Endothelial cell of umbilical vein (primary cell): Measurements from ENCODE around the gene MRPL50. TPM values are rescaled to one million over a fixed set of nuclear protein-coding genes. Genes with fewer than 3 reads are reported as not detected.

Experiments used
- BruUV-seq: library from RNA; stranded (reverse); fragments of 400-500 nt; replicated peaks from 2 replicates; lab custom pipeline; 2021; lab: Mats Ljungman, UMichigan
- CTCF ChIA-PET: fragments of 300-600, 350-600 bp; sonication (Branson Sonifier 250); formaldehyde crosslinking; loops from one replicate; lab custom pipeline; 2021; ENCODE audit warnings: antibody characterized with exemption, inconsistent platforms; lab: Charles Lee
- POLR2A ChIA-PET: fragments of 300-600, 350-600 bp; sonication (Branson Sonifier 250); formaldehyde crosslinking; loops from one replicate; lab custom pipeline; 2021; ENCODE audit warnings: antibody characterized with exemption, inconsistent platforms; lab: Charles Lee
- DNase-seq: peaks from one replicate; pipeline ENCODE4 v3.0.0-alpha.2; 2011; ENCODE audit warnings: low read depth, low spot score
- FAIRE-seq: peaks from 2 replicates; lab custom pipeline; 2011; peaks lifted over from hg19 to GRCh38; lab: Jason Lieb, UNC
- H2AFZ ChIP-seq: 2 replicates; pipeline ENCODE4 v1.6.0; 2012; ENCODE audit warnings: low read depth, low read length, control low read depth, inconsistent platforms
- H3K27ac ChIP-seq: 2 replicates; pipeline ENCODE4 v1.5.1; 2011; ENCODE audit warnings: low read depth, mild to moderate bottlenecking, control low read depth, low read length, moderate library complexity; ENCODE audit not compliant: insufficient read depth
- H3K27me3 ChIP-seq, 2 experiments: 2 replicates each; pipeline versions ENCODE4 v1.6.0 to v1.6.1; 2011; ENCODE audit warnings: low read length in 2 of 2, mixed read lengths in 1 of 2; ENCODE audit not compliant: control insufficient read depth in 2 of 2, insufficient read depth in 2 of 2
- H3K36me3 ChIP-seq, 2 experiments: 2 replicates in 1 of 2; 3 replicates in 1 of 2; pipeline ENCODE4 v1.5.1; 2011; ENCODE audit warnings: low read length in 2 of 2, mild to moderate bottlenecking in 1 of 2, moderate library complexity in 1 of 2; ENCODE audit not compliant: control insufficient read depth in 2 of 2, insufficient read depth in 2 of 2; ENCODE audit errors: extremely low read depth in 1 of 2
- H3K4me1 ChIP-seq: 3 replicates; pipeline ENCODE4 v1.5.1; 2011; ENCODE audit warnings: mild to moderate bottlenecking, low read length; ENCODE audit not compliant: control insufficient read depth, insufficient read depth; ENCODE audit errors: extremely low read depth
- H3K4me2 ChIP-seq: 2 replicates; pipeline ENCODE4 v1.6.1; 2011; ENCODE audit warnings: low read length, control low read depth, mixed read lengths; ENCODE audit not compliant: insufficient read depth
- H3K4me3 ChIP-seq, 3 experiments: fragments of 200-600 bp in 1 of 3; sonication (generic), shearing (Covaris generic) in 1 of 3; replicated peaks in 1 of 3; 2 replicates each; pipeline ENCODE4 v1.5.1; 2011 to 2016; ENCODE audit warnings: control low read depth in 3 of 3, low read length in 3 of 3, mild to moderate bottlenecking in 2 of 3, inconsistent platforms in 1 of 3, low read depth in 1 of 3, moderate library complexity in 1 of 3; ENCODE audit not compliant: insufficient read depth in 1 of 3
- H3K79me2 ChIP-seq: 2 replicates; pipeline ENCODE4 v1.6.0; 2012; ENCODE audit warnings: low read length, inconsistent platforms; ENCODE audit not compliant: control insufficient read depth, insufficient read depth
- H3K9ac ChIP-seq: replicated peaks from 2 replicates; pipeline ENCODE3; 2011; ENCODE audit warnings: low read length, control low read depth; ENCODE audit not compliant: insufficient read depth; ENCODE audit errors: extremely low read depth
- H3K9me1 ChIP-seq: replicated peaks from 3 replicates; pipeline ENCODE4 v1.6.0; 2011; ENCODE audit warnings: mild to moderate bottlenecking, low read length; ENCODE audit not compliant: control insufficient read depth, insufficient read depth; ENCODE audit errors: extremely low read depth
- H3K9me3 ChIP-seq: replicated peaks from 2 replicates; pipeline ENCODE4 v1.5.1; 2012; ENCODE audit warnings: low read length, inconsistent platforms; ENCODE audit not compliant: control insufficient read depth, insufficient read depth
- H4K20me1 ChIP-seq: replicated peaks from 2 replicates; pipeline ENCODE3; 2011; ENCODE audit warnings: mild to moderate bottlenecking, low read length; ENCODE audit not compliant: control insufficient read depth, insufficient read depth; ENCODE audit errors: extremely low read depth
- CTCF ChIP-seq, 2 donors: IDR thresholded peaks; 1 replicate in 1 of 2; 2 replicates in 1 of 2; pipeline ENCODE4 v1.5.1; 2011; ENCODE audit warnings: low read length in 2 of 2, mild to moderate bottlenecking in 2 of 2, moderate library complexity in 2 of 2, control low read depth in 1 of 2, inconsistent platforms in 1 of 2, low read depth in 1 of 2; ENCODE audit not compliant: insufficient read depth in 1 of 2; ENCODE audit errors: extremely low read depth in 1 of 2
- EZH2 ChIP-seq: IDR thresholded peaks from 2 replicates; pipeline ENCODE4 v1.6.1; 2012; ENCODE audit warnings: borderline replicate concordance, low read depth, mild to moderate bottlenecking, moderate library complexity, low read length, inconsistent platforms; ENCODE audit not compliant: severe bottlenecking
- FOS ChIP-seq: IDR thresholded peaks from 2 replicates; pipeline ENCODE4 v1.6.1; 2011; ENCODE audit warnings: mild to moderate bottlenecking, low read length, moderate library complexity, borderline replicate concordance; ENCODE audit not compliant: insufficient read depth
- GATA2 ChIP-seq: IDR thresholded peaks from 2 replicates; pipeline ENCODE4 v1.7.0; 2011; ENCODE audit warnings: low read depth, mild to moderate bottlenecking, moderate library complexity, mixed read lengths, low read length; ENCODE audit not compliant: insufficient read length, insufficient read depth
- JUN ChIP-seq: IDR thresholded peaks from 2 replicates; pipeline ENCODE4 v1.6.1; 2011; ENCODE audit warnings: borderline replicate concordance, low read depth; ENCODE audit not compliant: insufficient read length, insufficient read depth
- MAX ChIP-seq: IDR thresholded peaks from 2 replicates; pipeline ENCODE4 v1.6.1; 2011; ENCODE audit not compliant: insufficient read depth, insufficient read length
- MYC ChIP-seq: IDR thresholded peaks from one replicate; pipeline ENCODE4 v1.6.1; 2011; ENCODE audit warnings: mild to moderate bottlenecking, low read depth, low read length
- POLR2A ChIP-seq: IDR thresholded peaks from 2 replicates; pipeline ENCODE4 v1.6.1; 2012; ENCODE audit warnings: low read depth, mild to moderate bottlenecking, control low read depth, low read length
- POLR2AphosphoS5 ChIP-seq: IDR thresholded peaks from 2 replicates; pipeline ENCODE4 v1.6.1; 2012; ENCODE audit warnings: low read depth, mild to moderate bottlenecking, control low read depth, low read length, moderate library complexity; ENCODE audit not compliant: insufficient read depth
- dilution Hi-C: fragments of 300-500 bp; cut with MboI; formaldehyde crosslinking; loops from one replicate; pipeline ENCODE4 v1.15.0; 2019; ENCODE audit warnings: low sequenced_read_pairs; ENCODE audit not compliant: extremely low pct_ligation_motif_present
- intact Hi-C: fragments of 100-400 bp; cut with micrococcal nuclease; formaldehyde crosslinking; loops from one replicate; pipeline ENCODE4 v1.10.0; 2022
- polyA plus RNA-seq, 4 experiments: library from polyadenylated mRNA; depleted of rRNA in 3 of 4; stranded (reverse) in 3 of 4; unstranded in 1 of 4; fragments of >200 nt; gene quantifications; 2 replicates each; pipeline versions ENCODE4 v1.2.1 to v1.2.3, GENCODE V29; 2011 to 2012; ENCODE audit warnings: missing spikeins in 1 of 4
- total RNA-seq: library from RNA; stranded (reverse); gene quantifications from 2 replicates; pipeline ENCODE4 v1.2.3, GENCODE V29; 2021

MRPL50 gene
- total and polyA plus RNA-seq, 2 donors (not counting 3 experiments of a cell fraction or from before 2014, with no cell fraction given): 5.7 to 9.7 TPM

- Histone ChIP-seq H2AFZ (no peak overlapping the region), H3K36me3 (no peaks in the 10 kb centered on the region), H3K4me3 (no peak overlapping the region), H3K9ac (no peak overlapping the region), H3K4me2 (no peak overlapping the region), H3K4me1 (no peaks in the 10 kb centered on the region), H4K20me1 (peaks cover 3% of the 10 kb centered on the region), H3K27me3 (no peaks in the 10 kb centered on the region), H3K79me2 (no peaks in the 10 kb centered on the region), H3K27ac (no peak overlapping the region), H3K9me3 (no peaks in the 10 kb centered on the region), H3K9me1 (no peaks in the 10 kb centered on the region)
- BruUV-seq: no TSS peak
- TF ChIP-seq MAX (no peak), EZH2 (no peak), MYC (no peak), JUN (no peak), FOS (no peak), CTCF (IDR thresholded peaks at IDR 0.05; ENCODE audit: extremely low read depth in 1 of 2, insufficient read depth in 1 of 2, low read depth in 1 of 2, low read length in 2 of 2) (no peak), GATA2 (no peak), POLR2A (no peak), POLR2AphosphoS5 (no peak)
- no peak for DNase-seq
- dilution Hi-C loops (no loop called here), intact Hi-C loops (no loop called here)
- CTCF ChIA-PET: interaction anchor here (0.9 to 1.9 kb wide), 3 partner anchors 10 to 262 kb away, joined by 3 to 7 read pairs (median 3); partner anchors contain the start of genes MRPL50 and ZNF189
- FAIRE-seq: no peak
- POLR2A ChIA-PET: no interaction called here
These were observed 15.1 kb downstream of the MRPL50 start for GRCh38 chr9:101383361-101383760.
